Neural cell (in vitro differentiated cells): ENCODE results near the gene DPP9. TPM values are rescaled to one million over a fixed set of nuclear protein-coding genes. Genes with fewer than 3 reads are reported as not detected.
"Not testable (repeated sequence)": the region's sequence is repeated elsewhere in the genome, so short reads cannot be mapped to it uniquely, and the experiment has no call there.

ENCODE experiments used
- H2AFZ ChIP-seq: fragments of 200-600, 300-800 bp; sonication (generic), shearing (Covaris generic); 2 replicates; pipeline ENCODE4 v1.6.0; 2014; ENCODE audit warnings: low read depth, mild to moderate bottlenecking, antibody characterized with exemption, low read length, moderate library complexity
- H3F3A ChIP-seq: fragments of 200-600 bp; shearing (Covaris generic); 2 replicates; pipeline ENCODE4 v1.6.1; 2016; ENCODE audit warnings: mild to moderate bottlenecking, moderate library complexity, mixed read lengths, antibody characterized with exemption, low read length; ENCODE audit not compliant: insufficient read depth, poor library complexity, severe bottlenecking
- H3K27ac ChIP-seq: fragments of 200-600, 300-800 bp; sonication (generic), shearing (Covaris generic); 2 replicates; pipeline ENCODE4 v1.5.1; 2014; ENCODE audit warnings: mild to moderate bottlenecking, low read length, moderate library complexity
- H3K27me3 ChIP-seq: fragments of 300-800, 200-600 bp; sonication (generic), shearing (Covaris generic); 2 replicates; pipeline ENCODE4 v1.6.0; 2014; ENCODE audit warnings: mild to moderate bottlenecking, low read depth, low read length, moderate library complexity; ENCODE audit not compliant: insufficient read depth
- H3K36me3 ChIP-seq: fragments of 300-800, 200-600 bp; sonication (generic), shearing (Covaris generic); 2 replicates; pipeline ENCODE4 v1.5.1; 2014; ENCODE audit warnings: mild to moderate bottlenecking, antibody characterized with exemption, low read length, moderate library complexity; ENCODE audit not compliant: insufficient read depth
- H3K4me2 ChIP-seq: fragments of 300-800, 200-600 bp; sonication (generic), shearing (Covaris generic); 2 replicates; pipeline ENCODE4 v1.6.0; 2014; ENCODE audit warnings: mild to moderate bottlenecking, low read length
- H3K4me3 ChIP-seq: fragments of 300-800, 200-600 bp; sonication (generic), shearing (Covaris generic); 2 replicates; pipeline ENCODE4 v1.5.1; 2014; ENCODE audit warnings: mild to moderate bottlenecking, low read length, moderate library complexity
- H3K79me2 ChIP-seq: fragments of 200-600 bp; shearing (Covaris generic); replicated peaks from 2 replicates; pipeline ENCODE4 v1.6.0; 2014; ENCODE audit warnings: mild to moderate bottlenecking, low read length, moderate library complexity; ENCODE audit not compliant: insufficient read depth
- H3K9ac ChIP-seq: fragments of 300-800, 200-600 bp; sonication (generic), shearing (Covaris generic); 2 replicates; pipeline ENCODE4 v1.6.1; 2016; ENCODE audit warnings: mild to moderate bottlenecking, low read length, mixed read lengths
- H3K9me2 ChIP-seq: fragments of 200-600 bp; shearing (Covaris generic); 2 replicates; pipeline ENCODE4 v1.6.1; 2016; ENCODE audit warnings: mild to moderate bottlenecking, low read length, mixed read lengths; ENCODE audit not compliant: insufficient read depth
- H3K9me3 ChIP-seq: fragments of 200-600, 300-800 bp; sonication (generic), shearing (Covaris generic); 2 replicates; pipeline ENCODE4 v1.6.1; 2016; ENCODE audit warnings: mild to moderate bottlenecking, mixed run types, low read length, moderate library complexity, mixed read lengths
- H4K20me1 ChIP-seq: fragments of 200-600 bp; shearing (Covaris generic); 2 replicates; pipeline ENCODE4 v1.6.1; 2016; ENCODE audit warnings: mild to moderate bottlenecking, mixed run types; ENCODE audit not compliant: insufficient read depth
- EP300 ChIP-seq: fragments of 450-650 bp; conservative IDR thresholded peaks from 2 replicates; pipeline ENCODE4 v1.6.1; 2014; ENCODE audit warnings: antibody characterized with exemption, mild to moderate bottlenecking, moderate library complexity; ENCODE audit not compliant: poor library complexity, severe bottlenecking
- EZH2 ChIP-seq: fragments of 200-600, 300-800 bp; shearing (Covaris generic), sonication (generic); IDR thresholded peaks from 2 replicates; pipeline ENCODE4 v1.6.1; 2014; ENCODE audit warnings: antibody characterized with exemption, low read length, borderline replicate concordance, mild to moderate bottlenecking; ENCODE audit not compliant: insufficient read depth, poor library complexity, severe bottlenecking
- MXI1 ChIP-seq: fragments of 450-650 bp; conservative IDR thresholded peaks from 2 replicates; pipeline ENCODE4 v1.6.1; 2014; ENCODE audit warnings: antibody characterized with exemption, mild to moderate bottlenecking; ENCODE audit not compliant: poor library complexity, severe bottlenecking
- POLR2AphosphoS5 ChIP-seq: IDR thresholded peaks from 2 replicates; pipeline ENCODE4 v1.6.1; 2012
- RAD21 ChIP-seq: fragments of 450-650 bp; conservative IDR thresholded peaks from 2 replicates; pipeline ENCODE4 v1.6.1; 2014; ENCODE audit warnings: antibody characterized with exemption, mild to moderate bottlenecking, moderate library complexity
- SMC3 ChIP-seq: fragments of 450-650 bp; conservative IDR thresholded peaks from 2 replicates; pipeline ENCODE4 v1.6.1; 2014; ENCODE audit warnings: antibody characterized with exemption, mild to moderate bottlenecking, moderate library complexity; ENCODE audit not compliant: poor library complexity
- TAF1 ChIP-seq: IDR thresholded peaks from 2 replicates; pipeline ENCODE4 v1.6.1; 2012; ENCODE audit warnings: low read depth
- polyA plus RNA-seq: library from polyadenylated mRNA; depleted of rRNA; stranded (reverse); fragments of >200 nt; gene quantifications from 2 replicates; pipeline ENCODE4 v1.2.3, GENCODE V29; 2014
- TF ChIP-seq, protein P1 (sequence below): IDR thresholded peaks from 2 replicates; pipeline ENCODE4 v1.6.1; 2012; ENCODE audit warnings: borderline replicate concordance
- TF ChIP-seq, protein P2 (sequence below): fragments of 450-650 bp; IDR thresholded peaks from 2 replicates; pipeline ENCODE4 v1.5.1; 2014; ENCODE audit warnings: antibody characterized with exemption, mild to moderate bottlenecking, moderate library complexity; ENCODE audit not compliant: poor library complexity, severe bottlenecking

Gene DPP9
- polyA plus RNA-seq, 1 donor from 2014 or later: 11.7 TPM

DNA sequence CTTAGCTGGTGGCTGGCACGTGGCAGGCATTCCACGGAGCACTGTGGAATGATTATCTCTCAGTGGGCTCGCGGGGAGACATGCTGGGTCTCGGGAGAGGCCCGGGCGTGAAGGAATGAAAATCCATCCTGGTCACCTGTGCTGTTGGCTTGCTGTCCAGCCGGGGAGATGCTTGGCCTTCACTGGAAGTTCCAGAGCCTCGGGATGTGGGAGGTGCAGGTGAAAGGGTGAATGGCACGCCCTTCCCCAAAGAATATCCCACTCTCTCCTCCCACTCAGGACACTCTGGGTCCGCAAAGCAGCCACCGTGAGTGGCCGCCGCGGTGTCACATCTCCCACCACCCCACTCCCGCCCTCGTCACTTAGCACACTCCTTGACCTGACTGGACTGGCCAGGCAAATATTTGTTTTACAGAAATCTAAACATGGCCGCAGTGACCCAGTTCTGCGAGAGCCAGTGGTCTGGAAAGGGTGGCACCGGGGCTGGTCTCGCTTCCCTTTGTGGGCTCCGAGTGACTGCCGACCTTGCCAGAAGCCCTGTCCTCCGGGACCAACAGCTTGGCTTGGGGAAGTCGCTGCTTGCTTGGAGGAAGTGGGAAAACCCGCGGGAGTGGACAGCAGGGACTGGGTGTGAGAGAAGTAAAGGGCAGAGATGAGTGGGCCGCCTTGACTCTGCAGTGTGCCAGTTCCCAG is 8.0 kb downstream of the DPP9 start:
- no peak for TF ChIP-seq POLR2AphosphoS5
- TF ChIP-seq EP300: no peak
- TF ChIP-seq, protein P1, sequence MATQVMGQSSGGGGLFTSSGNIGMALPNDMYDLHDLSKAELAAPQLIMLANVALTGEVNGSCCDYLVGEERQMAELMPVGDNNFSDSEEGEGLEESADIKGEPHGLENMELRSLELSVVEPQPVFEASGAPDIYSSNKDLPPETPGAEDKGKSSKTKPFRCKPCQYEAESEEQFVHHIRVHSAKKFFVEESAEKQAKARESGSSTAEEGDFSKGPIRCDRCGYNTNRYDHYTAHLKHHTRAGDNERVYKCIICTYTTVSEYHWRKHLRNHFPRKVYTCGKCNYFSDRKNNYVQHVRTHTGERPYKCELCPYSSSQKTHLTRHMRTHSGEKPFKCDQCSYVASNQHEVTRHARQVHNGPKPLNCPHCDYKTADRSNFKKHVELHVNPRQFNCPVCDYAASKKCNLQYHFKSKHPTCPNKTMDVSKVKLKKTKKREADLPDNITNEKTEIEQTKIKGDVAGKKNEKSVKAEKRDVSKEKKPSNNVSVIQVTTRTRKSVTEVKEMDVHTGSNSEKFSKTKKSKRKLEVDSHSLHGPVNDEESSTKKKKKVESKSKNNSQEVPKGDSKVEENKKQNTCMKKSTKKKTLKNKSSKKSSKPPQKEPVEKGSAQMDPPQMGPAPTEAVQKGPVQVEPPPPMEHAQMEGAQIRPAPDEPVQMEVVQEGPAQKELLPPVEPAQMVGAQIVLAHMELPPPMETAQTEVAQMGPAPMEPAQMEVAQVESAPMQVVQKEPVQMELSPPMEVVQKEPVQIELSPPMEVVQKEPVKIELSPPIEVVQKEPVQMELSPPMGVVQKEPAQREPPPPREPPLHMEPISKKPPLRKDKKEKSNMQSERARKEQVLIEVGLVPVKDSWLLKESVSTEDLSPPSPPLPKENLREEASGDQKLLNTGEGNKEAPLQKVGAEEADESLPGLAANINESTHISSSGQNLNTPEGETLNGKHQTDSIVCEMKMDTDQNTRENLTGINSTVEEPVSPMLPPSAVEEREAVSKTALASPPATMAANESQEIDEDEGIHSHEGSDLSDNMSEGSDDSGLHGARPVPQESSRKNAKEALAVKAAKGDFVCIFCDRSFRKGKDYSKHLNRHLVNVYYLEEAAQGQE: no peak
- no peak for TF ChIP-seq RAD21
- TF ChIP-seq EZH2: no peak
- no peak for TF ChIP-seq SMC3
- TF ChIP-seq, protein P2, sequence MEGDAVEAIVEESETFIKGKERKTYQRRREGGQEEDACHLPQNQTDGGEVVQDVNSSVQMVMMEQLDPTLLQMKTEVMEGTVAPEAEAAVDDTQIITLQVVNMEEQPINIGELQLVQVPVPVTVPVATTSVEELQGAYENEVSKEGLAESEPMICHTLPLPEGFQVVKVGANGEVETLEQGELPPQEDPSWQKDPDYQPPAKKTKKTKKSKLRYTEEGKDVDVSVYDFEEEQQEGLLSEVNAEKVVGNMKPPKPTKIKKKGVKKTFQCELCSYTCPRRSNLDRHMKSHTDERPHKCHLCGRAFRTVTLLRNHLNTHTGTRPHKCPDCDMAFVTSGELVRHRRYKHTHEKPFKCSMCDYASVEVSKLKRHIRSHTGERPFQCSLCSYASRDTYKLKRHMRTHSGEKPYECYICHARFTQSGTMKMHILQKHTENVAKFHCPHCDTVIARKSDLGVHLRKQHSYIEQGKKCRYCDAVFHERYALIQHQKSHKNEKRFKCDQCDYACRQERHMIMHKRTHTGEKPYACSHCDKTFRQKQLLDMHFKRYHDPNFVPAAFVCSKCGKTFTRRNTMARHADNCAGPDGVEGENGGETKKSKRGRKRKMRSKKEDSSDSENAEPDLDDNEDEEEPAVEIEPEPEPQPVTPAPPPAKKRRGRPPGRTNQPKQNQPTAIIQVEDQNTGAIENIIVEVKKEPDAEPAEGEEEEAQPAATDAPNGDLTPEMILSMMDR: no peak
- TF ChIP-seq MXI1: no peak
- TF ChIP-seq TAF1: no peak
- peaks cover 1% of the 10 kb centered on the region for H3K79me2 ChIP-seq

DNA sequence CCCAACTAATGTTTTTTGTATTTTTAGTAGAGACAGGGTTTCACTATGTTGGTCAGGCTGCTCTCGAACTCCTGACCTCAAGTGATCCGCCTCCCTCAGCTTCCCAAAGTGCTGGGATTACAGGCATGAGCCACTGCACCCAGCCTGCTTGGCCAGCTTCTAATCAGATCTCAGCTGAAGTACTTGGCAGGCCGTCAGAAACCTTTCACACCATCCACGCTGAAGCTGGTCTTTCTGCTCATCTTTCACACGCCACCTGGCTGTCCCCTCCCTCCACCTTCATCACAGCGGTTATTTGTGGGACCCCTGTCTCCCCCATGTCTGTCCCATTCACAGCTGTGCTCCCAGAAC is 8.5 kb downstream of the DPP9 start:
- H4K20me1 ChIP-seq, H3K27me3 ChIP-seq, H3F3A ChIP-seq, H3K27ac ChIP-seq, H3K36me3 ChIP-seq, H3K9me2 ChIP-seq, H2AFZ ChIP-seq, H3K4me3 ChIP-seq, H3K9me3 ChIP-seq, H3K4me2 ChIP-seq, H3K79me2 ChIP-seq, H3K9ac ChIP-seq: not testable (repeated sequence)

More for the DNA sequence above, 8.0 kb downstream of the DPP9 start:
- Histone ChIP-seq H3F3A (no peaks in the 10 kb centered on the region), H3K9me2 (no peaks in the 10 kb centered on the region), H3K27me3 (no peaks in the 10 kb centered on the region), H3K27ac (no peak overlapping the region), H3K9ac (no peak overlapping the region), H2AFZ (no peak overlapping the region), H3K4me2 (no peak overlapping the region), H3K9me3 (no peaks in the 10 kb centered on the region), H4K20me1 (no peaks in the 10 kb centered on the region), H3K4me3 (no peak overlapping the region), H3K36me3 (no peaks in the 10 kb centered on the region)

DNA sequence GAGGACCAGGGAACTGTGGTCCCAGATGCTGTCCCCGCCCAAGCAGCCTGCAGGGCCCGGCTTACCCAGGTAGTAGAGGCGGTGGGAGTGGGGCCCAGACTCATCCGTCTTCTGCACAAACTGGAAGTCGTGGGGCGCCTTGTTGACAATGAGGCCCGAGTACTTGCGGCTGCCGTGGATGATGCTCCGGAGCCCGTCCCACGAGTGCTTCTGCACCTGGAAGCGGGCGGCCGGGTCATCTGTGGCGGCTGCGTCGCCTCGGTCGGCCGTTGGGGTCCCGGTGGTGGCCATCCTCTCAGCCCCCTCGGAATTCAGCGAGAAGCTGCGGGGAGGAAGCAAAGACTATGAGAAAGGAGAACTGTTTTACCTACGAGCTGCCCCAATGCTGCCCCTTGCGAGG is 9.6 kb downstream of the DPP9 start:
- H3K9ac ChIP-seq: no peak overlapping the region
- H3F3A ChIP-seq: no peaks in the 10 kb centered on the region
- no peak overlapping the region for H3K4me3 ChIP-seq
- H4K20me1 ChIP-seq: no peaks in the 10 kb centered on the region
- H3K27ac ChIP-seq: no peak overlapping the region
- H3K27me3 ChIP-seq: no peaks in the 10 kb centered on the region
- H2AFZ ChIP-seq: no peak overlapping the region
- no peaks in the 10 kb centered on the region for H3K36me3 ChIP-seq
- no peaks in the 10 kb centered on the region for H3K79me2 ChIP-seq
- no peaks in the 10 kb centered on the region for H3K9me3 ChIP-seq
- no peak for TF ChIP-seq MXI1
- TF ChIP-seq RAD21: no peak
- no peak for TF ChIP-seq EP300
- TF ChIP-seq, protein P2: no peak
- TF ChIP-seq TAF1: no peak
- TF ChIP-seq, protein P1: no peak
- TF ChIP-seq POLR2AphosphoS5: no peak
- TF ChIP-seq EZH2: no peak
- TF ChIP-seq SMC3: no peak
- H3K4me2 ChIP-seq: no peak overlapping the region
- H3K9me2 ChIP-seq: no peaks in the 10 kb centered on the region
